Activated CD4-positive, alpha-beta T cell treated with anti-CD3 and anti-CD28 coated beads, Interleukin-2, amount 10 ng/mL, durations not matched to agents 24 days and 14 days (primary cell): ENCODE measurements around the gene CCDC85C. TPM values are rescaled to one million over a fixed set of nuclear protein-coding genes. Genes with fewer than 3 reads are reported as not detected.

ENCODE experiments used
- DNase-seq: peaks from one replicate; pipeline ENCODE4 v3.0.0; 2022
- H3K27ac Mint-ChIP-seq: one replicate; pipeline ENCODE4 v1.8.0; 2022; ENCODE audit warnings: mild to moderate bottlenecking, mixed read lengths
- H3K27me3 Mint-ChIP-seq: one replicate; pipeline ENCODE4 v1.8.0; 2022; ENCODE audit warnings: mixed read lengths
- H3K36me3 Mint-ChIP-seq: one replicate; pipeline ENCODE4 v1.8.0; 2022; ENCODE audit warnings: low read depth, mild to moderate bottlenecking, mixed read lengths
- H3K4me1 Mint-ChIP-seq: one replicate; pipeline ENCODE4 v1.8.0; 2021; ENCODE audit warnings: mixed read lengths
- H3K4me3 Mint-ChIP-seq: one replicate; pipeline ENCODE4 v1.8.0; 2022; ENCODE audit warnings: mild to moderate bottlenecking, moderate library complexity, mixed read lengths
- H3K9me3 Mint-ChIP-seq: one replicate; pipeline ENCODE4 v1.8.0; 2021; ENCODE audit warnings: mixed read lengths
- intact Hi-C: fragments of 100-400 bp; cut with micrococcal nuclease; formaldehyde crosslinking; loops from one replicate; pipeline ENCODE4 v1.15.1; 2023
- total RNA-seq: library from RNA; stranded (reverse); gene quantifications from 2 replicates; pipeline ENCODE4 v1.2.3, GENCODE V29; 2022

Gene CCDC85C
- total RNA-seq, 1 donor from 2014 or later, result 6.7 TPM

GRCh38 chr14:99524804-99525698 is 79.0 kb downstream of the CCDC85C start:
- DNase-seq, result peak; percentile 76
- no peaks in the 10 kb centered on the region for H3K36me3 Mint-ChIP-seq
- peak overlapping the region; percentile 72 for H3K27ac Mint-ChIP-seq
- peak overlapping the region; percentile 39 for H3K4me3 Mint-ChIP-seq
- no peaks in the 10 kb centered on the region for H3K27me3 Mint-ChIP-seq
- H3K4me1 Mint-ChIP-seq, result peaks cover 6% of the 10 kb centered on the region
- no peaks in the 10 kb centered on the region for H3K9me3 Mint-ChIP-seq
- intact Hi-C loops, result no loop called here

DNA sequence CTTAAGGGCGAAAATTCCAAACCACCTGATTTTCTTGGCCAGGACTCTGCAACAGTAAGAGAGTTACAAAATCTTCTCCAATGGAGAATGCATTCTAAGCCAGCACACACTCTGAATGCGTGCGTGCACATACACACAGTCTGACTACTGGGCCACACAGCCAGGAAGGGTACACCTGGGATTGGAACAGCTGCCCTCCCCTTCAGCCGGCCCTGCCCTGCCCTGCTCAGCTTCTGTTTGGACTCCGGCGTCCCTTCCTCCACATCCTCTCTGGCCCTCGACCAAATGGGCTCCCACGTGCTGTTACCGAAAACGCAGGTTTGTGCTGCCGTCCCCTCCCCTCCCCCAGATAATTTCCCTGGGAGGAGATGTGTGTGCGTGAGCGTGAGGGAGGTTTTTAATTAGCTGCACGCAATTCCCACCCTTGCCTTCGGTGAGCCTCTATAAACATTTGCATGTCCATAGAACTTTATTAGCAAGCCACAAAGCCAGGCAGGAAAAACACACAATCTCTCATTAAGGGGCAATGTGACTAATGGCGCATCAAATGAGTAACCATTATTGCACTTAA is 79.8 kb downstream of the CCDC85C start:
- H3K27me3 Mint-ChIP-seq, result no peaks in the 10 kb centered on the region
- intact Hi-C loops, result no loop called here
- H3K27ac Mint-ChIP-seq, result no peak overlapping the region
- H3K9me3 Mint-ChIP-seq, result no peaks in the 10 kb centered on the region
- peaks cover 6% of the 10 kb centered on the region for H3K4me1 Mint-ChIP-seq
- H3K36me3 Mint-ChIP-seq, result no peaks in the 10 kb centered on the region
- no peak overlapping the region for H3K4me3 Mint-ChIP-seq
- DNase-seq, result no peak

DNA sequence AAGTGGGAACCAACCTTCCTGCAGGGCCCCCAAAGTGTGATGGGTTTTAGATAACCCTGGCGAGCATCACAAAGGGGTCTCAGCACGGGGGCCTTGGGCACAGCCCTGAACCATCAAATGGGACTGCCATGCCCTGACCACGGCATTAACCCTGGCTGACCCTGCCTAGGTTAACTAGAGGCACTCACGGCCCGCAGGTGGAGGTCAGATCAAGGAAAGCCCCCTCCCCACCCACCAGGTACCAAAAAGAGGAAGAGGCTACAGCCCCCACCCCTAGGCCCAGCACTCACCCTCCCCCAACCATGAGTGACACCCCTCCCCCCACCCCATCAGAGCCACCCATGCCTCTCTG is 80.3 kb downstream of the CCDC85C start:
- Mint-ChIP-seq H3K4me3 (no peak overlapping the region), H3K9me3 (no peaks in the 10 kb centered on the region), H3K36me3 (no peaks in the 10 kb centered on the region), H3K27me3 (no peaks in the 10 kb centered on the region), H3K27ac (no peak overlapping the region), H3K4me1 (peaks cover 6% of the 10 kb centered on the region)
- no peak for DNase-seq
- intact Hi-C loops, result no loop called here

GRCh38 chr14:99522934-99523703 is 80.9 kb downstream of the CCDC85C start:
- no peak for DNase-seq
- no peak overlapping the region for H3K27ac Mint-ChIP-seq
- no peaks in the 10 kb centered on the region for H3K27me3 Mint-ChIP-seq
- peaks cover 6% of the 10 kb centered on the region for H3K4me1 Mint-ChIP-seq
- H3K4me3 Mint-ChIP-seq, result no peak overlapping the region
- H3K36me3 Mint-ChIP-seq, result no peaks in the 10 kb centered on the region
- intact Hi-C loops, result no loop called here
- no peaks in the 10 kb centered on the region for H3K9me3 Mint-ChIP-seq

DNA sequence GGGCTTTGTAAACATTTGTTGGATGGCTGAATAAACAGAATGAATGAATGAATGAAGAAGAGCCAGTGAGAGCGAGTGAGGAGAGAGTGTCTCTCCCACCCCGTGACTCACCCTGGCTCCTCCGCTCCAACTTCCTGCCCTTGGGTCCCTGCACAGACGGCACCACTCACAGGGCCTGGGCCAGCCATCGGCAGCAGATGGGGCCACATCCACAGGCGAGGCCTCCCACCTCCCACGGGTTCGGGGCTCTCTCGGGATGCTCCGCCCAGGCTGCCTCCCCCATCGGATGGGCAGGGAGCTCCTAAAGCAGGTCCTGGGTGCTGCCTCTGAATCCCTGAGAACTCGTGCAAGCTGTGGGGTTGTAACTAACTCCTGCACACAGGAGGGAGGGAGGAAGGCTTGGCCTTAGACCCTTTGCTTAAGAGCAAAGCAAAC is 81.5 kb downstream of the CCDC85C start:
- H3K27ac Mint-ChIP-seq, result no peak overlapping the region
- H3K36me3 Mint-ChIP-seq, result no peaks in the 10 kb centered on the region
- DNase-seq, result no peak
- H3K4me3 Mint-ChIP-seq, result no peak overlapping the region
- no peaks in the 10 kb centered on the region for H3K9me3 Mint-ChIP-seq
- intact Hi-C loops, result no loop called here
- H3K27me3 Mint-ChIP-seq, result no peaks in the 10 kb centered on the region
- peaks cover 6% of the 10 kb centered on the region for H3K4me1 Mint-ChIP-seq

DNA sequence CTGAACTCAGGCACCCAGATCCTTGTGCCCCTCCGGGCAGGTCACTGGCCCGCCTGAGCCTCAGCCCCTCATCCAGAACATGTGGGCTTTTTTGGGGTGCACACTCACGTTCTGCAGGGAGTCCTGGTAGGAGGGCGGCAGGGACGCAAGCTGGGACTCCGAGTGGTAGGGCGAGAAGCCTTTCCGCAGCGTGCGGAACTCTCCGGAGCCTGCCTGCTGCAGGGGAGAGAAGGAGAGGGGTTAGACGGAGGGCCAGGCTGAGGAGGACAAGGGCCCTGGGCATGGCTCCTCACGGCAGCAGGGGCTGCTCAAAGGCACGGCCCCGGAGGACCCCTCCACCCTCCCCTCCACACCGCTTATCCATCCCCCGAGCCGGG is 82.0 kb downstream of the CCDC85C start:
- Mint-ChIP-seq H3K36me3 (no peaks in the 10 kb centered on the region), H3K9me3 (no peaks in the 10 kb centered on the region), H3K27me3 (no peaks in the 10 kb centered on the region), H3K27ac (no peak overlapping the region), H3K4me1 (peaks cover 6% of the 10 kb centered on the region), H3K4me3 (no peak overlapping the region)
- DNase-seq, result no peak
- intact Hi-C loops, result no loop called here

GRCh38 chr14:99521176-99522024 is 82.6 kb downstream of the CCDC85C start:
- intact Hi-C loops, result no loop called here
- H3K9me3 Mint-ChIP-seq, result no peaks in the 10 kb centered on the region
- H3K4me3 Mint-ChIP-seq, result no peak overlapping the region
- no peaks in the 10 kb centered on the region for H3K36me3 Mint-ChIP-seq
- H3K4me1 Mint-ChIP-seq, result peaks cover 6% of the 10 kb centered on the region
- no peaks in the 10 kb centered on the region for H3K27me3 Mint-ChIP-seq
- no peak overlapping the region for H3K27ac Mint-ChIP-seq
- no peak for DNase-seq

GRCh38 chr14:99520571-99521081 is 83.4 kb downstream of the CCDC85C start:
- no peak overlapping the region for H3K4me3 Mint-ChIP-seq
- H3K4me1 Mint-ChIP-seq, result peaks cover 6% of the 10 kb centered on the region
- no peaks in the 10 kb centered on the region for H3K9me3 Mint-ChIP-seq
- no peak overlapping the region for H3K27ac Mint-ChIP-seq
- H3K36me3 Mint-ChIP-seq, result no peaks in the 10 kb centered on the region
- intact Hi-C loops, result no loop called here
- H3K27me3 Mint-ChIP-seq, result no peaks in the 10 kb centered on the region
- DNase-seq, result no peak

- peaks cover 1% of the 10 kb centered on the region for H3K4me1 Mint-ChIP-seq
- H3K36me3 Mint-ChIP-seq, result no peaks in the 10 kb centered on the region
- no peak for DNase-seq
- H3K27me3 Mint-ChIP-seq, result no peaks in the 10 kb centered on the region
- H3K9me3 Mint-ChIP-seq, result no peaks in the 10 kb centered on the region
- H3K4me3 Mint-ChIP-seq, result no peak overlapping the region
- intact Hi-C loops, result no loop called here
- H3K27ac Mint-ChIP-seq, result no peak overlapping the region
Measured at GRCh38 chr14:99519931-99520421, 84.0 kb downstream of the CCDC85C start.

- intact Hi-C loops, result no loop called here
- Mint-ChIP-seq H3K4me1 (no peaks in the 10 kb centered on the region), H3K4me3 (no peak overlapping the region), H3K36me3 (no peaks in the 10 kb centered on the region), H3K9me3 (no peaks in the 10 kb centered on the region), H3K27ac (no peak overlapping the region), H3K27me3 (no peaks in the 10 kb centered on the region)
- no peak for DNase-seq
Measured at GRCh38 chr14:99519347-99519881, 84.6 kb downstream of the CCDC85C start.

GRCh38 chr14:99518441-99519346 is 85.3 kb downstream of the CCDC85C start:
- no peak overlapping the region for H3K4me3 Mint-ChIP-seq
- DNase-seq, result peak; percentile 95
- intact Hi-C loops, result loop anchor here (1.0 kb wide), 2 partner anchors 111 to 367 kb away; no protein-coding TSS in a partner anchor
- H3K27ac Mint-ChIP-seq, result no peak overlapping the region
- no peaks in the 10 kb centered on the region for H3K9me3 Mint-ChIP-seq
- no peaks in the 10 kb centered on the region for H3K36me3 Mint-ChIP-seq
- no peaks in the 10 kb centered on the region for H3K4me1 Mint-ChIP-seq
- H3K27me3 Mint-ChIP-seq, result no peaks in the 10 kb centered on the region

DNA sequence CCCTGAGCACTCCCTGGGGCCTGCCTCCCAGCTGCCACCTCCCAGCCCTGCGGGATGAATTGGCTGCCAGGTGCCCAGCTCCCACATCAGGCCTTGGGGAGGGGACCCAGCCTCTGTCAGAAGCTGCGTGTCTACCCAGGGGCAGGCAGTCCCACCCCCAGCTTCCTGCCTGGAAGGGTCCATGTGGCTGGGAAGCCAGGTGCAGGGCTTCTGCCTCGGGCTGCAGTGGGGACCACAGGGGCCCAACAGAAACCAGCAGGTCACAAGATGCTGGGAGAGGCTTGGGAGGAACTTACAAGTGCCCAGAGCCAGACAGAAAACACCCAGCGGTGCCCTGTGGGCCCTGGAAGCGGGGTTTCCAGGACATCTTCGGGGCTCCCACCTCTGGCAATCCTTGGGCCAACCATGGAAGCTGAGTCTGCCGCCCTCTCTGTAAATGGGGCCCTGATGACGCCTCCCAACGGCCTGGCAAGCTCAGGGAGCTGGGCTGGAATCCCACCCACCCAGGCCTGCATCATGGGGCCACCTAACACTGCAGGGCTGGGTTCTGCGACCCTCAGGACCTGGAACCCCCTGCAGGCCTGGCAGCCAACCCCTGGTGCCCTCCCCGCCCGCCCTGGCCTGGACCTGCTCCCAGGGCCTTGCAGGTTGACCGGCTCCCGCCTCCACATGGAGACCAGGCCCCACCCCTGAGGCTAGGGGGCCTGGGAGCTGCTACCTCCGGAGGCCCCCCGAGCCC is 86.2 kb downstream of the CCDC85C start:
- intact Hi-C loops, result loop anchor here (1.0 kb wide), 2 partner anchors 111 to 367 kb away; no protein-coding TSS in a partner anchor
- Mint-ChIP-seq H3K27ac (no peak overlapping the region), H3K36me3 (no peaks in the 10 kb centered on the region), H3K4me3 (no peak overlapping the region), H3K27me3 (no peaks in the 10 kb centered on the region), H3K9me3 (no peaks in the 10 kb centered on the region), H3K4me1 (no peaks in the 10 kb centered on the region)
- DNase-seq, result no peak
